CD4-positive, alpha-beta T cell (primary cell): Measurements from ENCODE around the gene IQSEC3. TPM values are rescaled to one million over a fixed set of nuclear protein-coding genes. Genes with fewer than 3 reads are reported as not detected.

Source experiments
- ATAC-seq: fragments of 200-7000 bp; cut with Tn5 transposase; one replicate; pipeline ENCODE4 v1.10.0; 2022; ENCODE audit warnings: mild to moderate bottlenecking; ENCODE audit not compliant: poor library complexity
- CTCF ChIA-PET: fragments of 350-600 bp; sonication (Branson Sonifier 250); formaldehyde crosslinking; loops from one replicate; lab custom pipeline; 2021; ENCODE audit warnings: antibody characterized with exemption, inconsistent platforms; lab: Charles Lee
- POLR2A ChIA-PET: fragments of 350-600 bp; sonication (Branson Sonifier 250); formaldehyde crosslinking; loops from one replicate; lab custom pipeline; 2021; ENCODE audit warnings: antibody characterized with exemption, inconsistent platforms; lab: Charles Lee
- DNase-seq, 14 experiments: peaks; one replicate each; pipeline ENCODE4 v3.0.0-alpha.2; 2013 to 2020; ENCODE audit warnings: mixed read lengths in 2 of 14
- H3K27ac ChIP-seq, 2 donors: one replicate each; pipeline versions ENCODE4 v1.5.1 to v1.7.0; 2013; ENCODE audit warnings: low read length in 2 of 2, low read depth in 1 of 2, mild to moderate bottlenecking in 1 of 2
- H3K27me3 ChIP-seq, 2 experiments: 1 replicate in 1 of 2; 2 replicates in 1 of 2; pipeline versions ENCODE4 v1.6.1 to v1.7.0; 2013; ENCODE audit warnings: low read length in 2 of 2, control low read depth in 1 of 2, mild to moderate bottlenecking in 1 of 2, moderate library complexity in 1 of 2; ENCODE audit not compliant: insufficient read depth in 2 of 2, control insufficient read depth in 1 of 2
- H3K36me3 ChIP-seq: one replicate; pipeline ENCODE4 v1.6.1; 2013; ENCODE audit warnings: low read length, control low read depth; ENCODE audit not compliant: insufficient read depth
- H3K4me1 ChIP-seq: one replicate; pipeline ENCODE4 v1.6.1; 2013; ENCODE audit warnings: low read length, control low read depth; ENCODE audit not compliant: insufficient read depth
- H3K4me3 ChIP-seq: one replicate; pipeline ENCODE4 v1.5.1; 2013; ENCODE audit warnings: mild to moderate bottlenecking, low read length, moderate library complexity
- H3K9me3 ChIP-seq, 2 experiments: 1 replicate in 1 of 2; 2 replicates in 1 of 2; pipeline versions ENCODE4 v1.6.1 to v1.7.0; 2013; ENCODE audit warnings: low read length in 2 of 2, mild to moderate bottlenecking in 2 of 2, control low read depth in 1 of 2, moderate library complexity in 1 of 2; ENCODE audit not compliant: control insufficient read depth in 1 of 2, insufficient read depth in 1 of 2
- H3K27ac Mint-ChIP-seq: one replicate; pipeline ENCODE4 v1.8.0; 2020; ENCODE audit warnings: mixed read lengths
- H3K27me3 Mint-ChIP-seq: one replicate; pipeline ENCODE4 v1.8.0; 2021; ENCODE audit warnings: mixed read lengths
- H3K36me3 Mint-ChIP-seq: one replicate; pipeline ENCODE4 v1.8.0; 2021; ENCODE audit warnings: low read depth, mixed read lengths
- H3K4me1 Mint-ChIP-seq: one replicate; pipeline ENCODE4 v1.8.0; 2021; ENCODE audit warnings: low read depth, mixed read lengths
- H3K4me3 Mint-ChIP-seq: one replicate; pipeline ENCODE4 v1.8.0; 2020; ENCODE audit warnings: mild to moderate bottlenecking, mixed read lengths
- H3K9me3 Mint-ChIP-seq: one replicate; pipeline ENCODE4 v1.8.0; 2020; ENCODE audit warnings: mixed read lengths
- CTCF ChIP-seq: fragments of 200-600 bp; IDR thresholded peaks from one replicate; pipeline ENCODE4 v1.8.0; 2022; ENCODE audit warnings: antibody characterized with exemption, mild to moderate bottlenecking
- intact Hi-C, 2 experiments: fragments of 100-400 bp; cut with DNase I in 1 of 2; cut with micrococcal nuclease in 1 of 2; formaldehyde crosslinking; loops; one replicate each; pipeline versions ENCODE4 v1.15.1 to v1.9.0; 2023 to 2025; cut with DNase I, micrococcal nuclease
- total RNA-seq, 174 experiments: library from RNA in 2 of 174; stranded (reverse) in 2 of 174; gene quantifications; one replicate each; pipeline ENCODE4 v1.2.3 and lab custom pipeline; 2021 to 2026

Gene IQSEC3
- total RNA-seq, 2 experiments from 2014 or later: 0.19 TPM; not detected in 1

- no peak overlapping the region for H3K27ac Mint-ChIP-seq
- H3K4me3 Mint-ChIP-seq: no peak overlapping the region
- Histone ChIP-seq H3K27me3 (no peaks in the 10 kb centered on the region), H3K9me3 (no peaks in the 10 kb centered on the region), H3K36me3 (no peaks in the 10 kb centered on the region), H3K27ac (no peak overlapping the region), H3K4me3 (no peak overlapping the region), H3K4me1 (no peaks in the 10 kb centered on the region)
- POLR2A ChIA-PET: no interaction called here
- ATAC-seq (no peak), DNase-seq (no peak)
- no peaks in the 10 kb centered on the region for H3K36me3 Mint-ChIP-seq
- no peaks in the 10 kb centered on the region for H3K4me1 Mint-ChIP-seq
- intact Hi-C loops: no loop called here
- CTCF ChIA-PET: no interaction called here
- no peaks in the 10 kb centered on the region for H3K27me3 Mint-ChIP-seq
- H3K9me3 Mint-ChIP-seq: no peaks in the 10 kb centered on the region
- TF ChIP-seq CTCF: no peak
Observed at GRCh38 chr12:224330-224729, 157.8 kb downstream of the IQSEC3 start.

- Mint-ChIP-seq H3K9me3 (no peaks in the 10 kb centered on the region), H3K27ac (no peak overlapping the region), H3K4me1 (no peaks in the 10 kb centered on the region), H3K4me3 (no peak overlapping the region), H3K27me3 (no peaks in the 10 kb centered on the region), H3K36me3 (no peaks in the 10 kb centered on the region)
- CTCF ChIA-PET: no interaction called here
- Histone ChIP-seq H3K27me3 (no peaks in the 10 kb centered on the region), H3K36me3 (no peaks in the 10 kb centered on the region), H3K4me1 (no peaks in the 10 kb centered on the region), H3K27ac (no peak overlapping the region), H3K9me3 (no peaks in the 10 kb centered on the region), H3K4me3 (no peak overlapping the region)
- TF ChIP-seq CTCF: no peak
- intact Hi-C loops: no loop called here
- ATAC-seq (no peak), DNase-seq (no peak)
- POLR2A ChIA-PET: no interaction called here
Observed at GRCh38 chr12:225012-225411, 158.4 kb downstream of the IQSEC3 start.

GRCh38 chr12:226401-226800 is 159.8 kb downstream of the IQSEC3 start:
- Histone ChIP-seq H3K4me1 (no peaks in the 10 kb centered on the region), H3K9me3 (no peaks in the 10 kb centered on the region), H3K27ac (no peak overlapping the region), H3K4me3 (no peak overlapping the region), H3K36me3 (no peaks in the 10 kb centered on the region), H3K27me3 (no peaks in the 10 kb centered on the region)
- TF ChIP-seq CTCF: no peak
- Mint-ChIP-seq H3K27ac (no peak overlapping the region), H3K27me3 (no peaks in the 10 kb centered on the region), H3K4me1 (no peaks in the 10 kb centered on the region), H3K9me3 (no peaks in the 10 kb centered on the region), H3K4me3 (no peak overlapping the region), H3K36me3 (no peaks in the 10 kb centered on the region)
- CTCF ChIA-PET: no interaction called here
- ATAC-seq (no peak), DNase-seq (no peak)
- intact Hi-C loops: no loop called here
- POLR2A ChIA-PET: no interaction called here
